H1 (cell line): ENCODE results near the gene YPEL5. TPM values are rescaled to one million over a fixed set of nuclear protein-coding genes. Genes with fewer than 3 reads are reported as not detected.

Experiments
- CHD1 ChIP-seq: IDR thresholded peaks from 2 replicates; pipeline ENCODE4 v1.6.1; 2012; ENCODE audit warnings: low read depth, low read length, improper control_type of control experiment
- RFX5 ChIP-seq: IDR thresholded peaks from 2 replicates; pipeline ENCODE4 v1.6.1; 2011; ENCODE audit warnings: low read depth, low read length, improper control_type of control experiment, borderline replicate concordance
- SP1 ChIP-seq: IDR thresholded peaks from 2 replicates; pipeline ENCODE4 v1.6.1; 2011; ENCODE audit warnings: low read depth, low read length
- polyA plus RNA-seq, 7 experiments: library from polyadenylated mRNA; depleted of rRNA in 3 of 7; stranded (reverse) in 5 of 7; unstranded in 2 of 7; fragments of >200 nt in 5 of 7; fragments of 200-250 nt in 2 of 7; gene quantifications; 1 replicate in 5 of 7; 2 replicates in 1 of 7; 4 replicates in 1 of 7; pipeline versions ENCODE4 v1.2.1 to v1.2.3, GENCODE V29; 2011 to 2013; ENCODE audit warnings: missing spikeins in 2 of 7, mixed read lengths in 2 of 7
- total RNA-seq: library from RNA; stranded (reverse); fragmentation: NEBNext Ultra II Directional; extraction: Animal tissue kit (Norgen Biotek cat#: 25700); gene quantifications from 2 replicates; pipeline ENCODE4 v1.2.1, GENCODE V29; 2021

The YPEL5 gene
- total and polyA plus RNA-seq, 2 of the 8 experiments (the other 6 are each of a cell fraction or from before 2014, with no cell fraction given): 18.5 to 28.0 TPM

DNA sequence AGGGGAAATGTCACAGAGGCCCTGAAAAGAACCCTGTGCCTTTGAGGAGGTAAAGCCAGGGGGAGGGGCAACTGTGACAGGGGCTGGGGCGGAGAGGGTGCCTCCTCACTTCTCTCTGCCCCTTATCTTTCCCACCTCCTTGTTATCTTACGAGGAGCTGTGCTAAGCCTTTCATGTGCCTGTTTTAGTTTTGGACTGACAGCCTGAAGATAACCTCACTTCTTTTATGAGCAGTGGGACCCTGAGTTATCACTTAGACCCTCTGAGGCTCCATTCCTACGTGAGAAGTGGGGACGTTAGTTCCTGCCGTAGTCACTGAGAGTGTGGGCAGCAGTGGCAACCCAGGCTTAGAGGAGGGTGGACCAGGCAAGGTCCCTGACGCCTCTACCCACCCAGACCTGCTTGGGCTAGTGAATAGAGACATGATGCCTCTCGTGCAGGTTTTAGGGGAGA lies 45.0 kb downstream of the YPEL5 start (continued):
- TF ChIP-seq RFX5 (no peak), CHD1 (no peak), SP1 (no peak)
